ENCODE data around the gene ATP13A2.

ATP13A2 gene

GRCh38 chr1:16992102-16992501 lies 19.6 kb downstream of the ATP13A2 start:
- Histone ChIP-seq H3K4me1 (ENCODE audit: control insufficient read depth, insufficient read depth, low read length, poor library complexity, severe bottlenecking) (no peaks in the 10 kb centered on the region), H3K27me3 (replicated peaks; ENCODE audit: control insufficient read depth, insufficient read depth, low read length, poor library complexity, severe bottlenecking) (no peaks in the 10 kb centered on the region), H3K9me3 (ENCODE audit: control insufficient read depth, low read length) (no peaks in the 10 kb centered on the region), H3K36me3 (ENCODE audit: control insufficient read depth, insufficient read depth, low read length) (peaks cover 60% of the 10 kb centered on the region), H3K27ac (ENCODE audit: insufficient read depth, low read length, poor library complexity, severe bottlenecking) (no peak overlapping the region), H3K4me3 (ENCODE audit: insufficient read depth, low read depth, low read length, poor library complexity, severe bottlenecking) (no peak overlapping the region)
- DNase-seq: no peak

- H3K27me3 ChIP-seq (replicated peaks; ENCODE audit: control insufficient read depth, insufficient read depth, low read length, poor library complexity, severe bottlenecking): no peaks in the 10 kb centered on the region
- no peak overlapping the region for H3K27ac ChIP-seq (ENCODE audit: insufficient read depth, low read length, poor library complexity, severe bottlenecking)
- H3K36me3 ChIP-seq (ENCODE audit: control insufficient read depth, insufficient read depth, low read length): peaks cover 59% of the 10 kb centered on the region
- no peak for DNase-seq
- no peaks in the 10 kb centered on the region for H3K4me1 ChIP-seq (ENCODE audit: control insufficient read depth, insufficient read depth, low read length, poor library complexity, severe bottlenecking)
- H3K4me3 ChIP-seq (ENCODE audit: insufficient read depth, low read depth, low read length, poor library complexity, severe bottlenecking): no peak overlapping the region
- H3K9me3 ChIP-seq (ENCODE audit: control insufficient read depth, low read length): no peaks in the 10 kb centered on the region
These were observed 20.2 kb downstream of the ATP13A2 start for GRCh38 chr1:16991571-16991970.

- H3K9me3 ChIP-seq (ENCODE audit: control insufficient read depth, low read length): no peaks in the 10 kb centered on the region
- DNase-seq: no peak
- no peaks in the 10 kb centered on the region for H3K27me3 ChIP-seq (replicated peaks; ENCODE audit: control insufficient read depth, insufficient read depth, low read length, poor library complexity, severe bottlenecking)
- peaks cover 55% of the 10 kb centered on the region for H3K36me3 ChIP-seq (ENCODE audit: control insufficient read depth, insufficient read depth, low read length)
- H3K4me3 ChIP-seq (ENCODE audit: insufficient read depth, low read depth, low read length, poor library complexity, severe bottlenecking): no peak overlapping the region
- no peak overlapping the region for H3K27ac ChIP-seq (ENCODE audit: insufficient read depth, low read length, poor library complexity, severe bottlenecking)
- no peaks in the 10 kb centered on the region for H3K4me1 ChIP-seq (ENCODE audit: control insufficient read depth, insufficient read depth, low read length, poor library complexity, severe bottlenecking)
These were observed 21.9 kb downstream of the ATP13A2 start for GRCh38 chr1:16989676-16990391.

- H3K27ac ChIP-seq (ENCODE audit: insufficient read depth, low read length, poor library complexity, severe bottlenecking): no peak overlapping the region
- DNase-seq: no peak
- H3K27me3 ChIP-seq (replicated peaks; ENCODE audit: control insufficient read depth, insufficient read depth, low read length, poor library complexity, severe bottlenecking): no peaks in the 10 kb centered on the region
- H3K9me3 ChIP-seq (ENCODE audit: control insufficient read depth, low read length): no peaks in the 10 kb centered on the region
- peaks cover 50% of the 10 kb centered on the region for H3K36me3 ChIP-seq (ENCODE audit: control insufficient read depth, insufficient read depth, low read length)
- no peaks in the 10 kb centered on the region for H3K4me1 ChIP-seq (ENCODE audit: control insufficient read depth, insufficient read depth, low read length, poor library complexity, severe bottlenecking)
- no peak overlapping the region for H3K4me3 ChIP-seq (ENCODE audit: insufficient read depth, low read depth, low read length, poor library complexity, severe bottlenecking)
These were observed 23.5 kb downstream of the ATP13A2 start for GRCh38 chr1:16988210-16988609.

- no peak for DNase-seq
- H3K4me3 ChIP-seq (ENCODE audit: insufficient read depth, low read depth, low read length, poor library complexity, severe bottlenecking): no peak overlapping the region
- no peak overlapping the region for H3K27ac ChIP-seq (ENCODE audit: insufficient read depth, low read length, poor library complexity, severe bottlenecking)
- no peaks in the 10 kb centered on the region for H3K9me3 ChIP-seq (ENCODE audit: control insufficient read depth, low read length)
- no peaks in the 10 kb centered on the region for H3K4me1 ChIP-seq (ENCODE audit: control insufficient read depth, insufficient read depth, low read length, poor library complexity, severe bottlenecking)
- peaks cover 47% of the 10 kb centered on the region for H3K36me3 ChIP-seq (ENCODE audit: control insufficient read depth, insufficient read depth, low read length)
- no peaks in the 10 kb centered on the region for H3K27me3 ChIP-seq (replicated peaks; ENCODE audit: control insufficient read depth, insufficient read depth, low read length, poor library complexity, severe bottlenecking)
These were observed 24.8 kb downstream of the ATP13A2 start for GRCh38 chr1:16986962-16987361.

- no peak overlapping the region for H3K4me3 ChIP-seq (ENCODE audit: insufficient read depth, low read depth, low read length, poor library complexity, severe bottlenecking)
- H3K36me3 ChIP-seq (ENCODE audit: control insufficient read depth, insufficient read depth, low read length): peaks cover 43% of the 10 kb centered on the region
These were observed 25.2 kb downstream of the ATP13A2 start for GRCh38 chr1:16986560-16986959.

GRCh38 chr1:16986113-16986512 lies 25.6 kb downstream of the ATP13A2 start:
- no peak overlapping the region for H3K4me3 ChIP-seq (ENCODE audit: insufficient read depth, low read depth, low read length, poor library complexity, severe bottlenecking)
- peaks cover 3% of the 10 kb centered on the region for H3K27me3 ChIP-seq (replicated peaks; ENCODE audit: control insufficient read depth, insufficient read depth, low read length, poor library complexity, severe bottlenecking)
- H3K36me3 ChIP-seq (ENCODE audit: control insufficient read depth, insufficient read depth, low read length): peaks cover 40% of the 10 kb centered on the region
- H3K9me3 ChIP-seq (ENCODE audit: control insufficient read depth, low read length): no peaks in the 10 kb centered on the region
- H3K27ac ChIP-seq (ENCODE audit: insufficient read depth, low read length, poor library complexity, severe bottlenecking): no peak overlapping the region
- no peaks in the 10 kb centered on the region for H3K4me1 ChIP-seq (ENCODE audit: control insufficient read depth, insufficient read depth, low read length, poor library complexity, severe bottlenecking)
- DNase-seq: no peak

More at GRCh38 chr1:16986560-16986959, 25.2 kb downstream of the ATP13A2 start:
- no peaks in the 10 kb centered on the region for H3K27me3 ChIP-seq (replicated peaks; ENCODE audit: control insufficient read depth, insufficient read depth, low read length, poor library complexity, severe bottlenecking)
- no peaks in the 10 kb centered on the region for H3K9me3 ChIP-seq (ENCODE audit: control insufficient read depth, low read length)
- no peak overlapping the region for H3K27ac ChIP-seq (ENCODE audit: insufficient read depth, low read length, poor library complexity, severe bottlenecking)
- no peak for DNase-seq
- no peaks in the 10 kb centered on the region for H3K4me1 ChIP-seq (ENCODE audit: control insufficient read depth, insufficient read depth, low read length, poor library complexity, severe bottlenecking)

- peaks cover 4% of the 10 kb centered on the region for H3K4me1 ChIP-seq (ENCODE audit: control insufficient read depth, insufficient read depth, low read length, poor library complexity, severe bottlenecking)
- no peak for DNase-seq
- H3K27ac ChIP-seq (ENCODE audit: insufficient read depth, low read length, poor library complexity, severe bottlenecking): no peak overlapping the region
- H3K9me3 ChIP-seq (ENCODE audit: control insufficient read depth, low read length): no peaks in the 10 kb centered on the region
- peaks cover 30% of the 10 kb centered on the region for H3K36me3 ChIP-seq (ENCODE audit: control insufficient read depth, insufficient read depth, low read length)
- no peak overlapping the region for H3K4me3 ChIP-seq (ENCODE audit: insufficient read depth, low read depth, low read length, poor library complexity, severe bottlenecking)
- peaks cover 3% of the 10 kb centered on the region for H3K27me3 ChIP-seq (replicated peaks; ENCODE audit: control insufficient read depth, insufficient read depth, low read length, poor library complexity, severe bottlenecking)
These were observed 27.0 kb downstream of the ATP13A2 start for GRCh38 chr1:16984717-16985116.

- Histone ChIP-seq H3K9me3 (ENCODE audit: control insufficient read depth, low read length) (no peaks in the 10 kb centered on the region), H3K4me3 (ENCODE audit: insufficient read depth, low read depth, low read length, poor library complexity, severe bottlenecking) (no peak overlapping the region), H3K27ac (ENCODE audit: insufficient read depth, low read length, poor library complexity, severe bottlenecking) (no peak overlapping the region), H3K36me3 (ENCODE audit: control insufficient read depth, insufficient read depth, low read length) (peaks cover 24% of the 10 kb centered on the region), H3K27me3 (replicated peaks; ENCODE audit: control insufficient read depth, insufficient read depth, low read length, poor library complexity, severe bottlenecking) (peaks cover 3% of the 10 kb centered on the region), H3K4me1 (ENCODE audit: control insufficient read depth, insufficient read depth, low read length, poor library complexity, severe bottlenecking) (peaks cover 4% of the 10 kb centered on the region)
- no peak for DNase-seq
These were observed 28.1 kb downstream of the ATP13A2 start for GRCh38 chr1:16983649-16984048.

GRCh38 chr1:16982902-16983301 lies 28.8 kb downstream of the ATP13A2 start:
- peaks cover 4% of the 10 kb centered on the region for H3K4me1 ChIP-seq (ENCODE audit: control insufficient read depth, insufficient read depth, low read length, poor library complexity, severe bottlenecking)
- H3K9me3 ChIP-seq (ENCODE audit: control insufficient read depth, low read length): no peaks in the 10 kb centered on the region
- H3K4me3 ChIP-seq (ENCODE audit: insufficient read depth, low read depth, low read length, poor library complexity, severe bottlenecking): no peak overlapping the region
- no peak overlapping the region for H3K27ac ChIP-seq (ENCODE audit: insufficient read depth, low read length, poor library complexity, severe bottlenecking)
- H3K27me3 ChIP-seq (replicated peaks; ENCODE audit: control insufficient read depth, insufficient read depth, low read length, poor library complexity, severe bottlenecking): peaks cover 3% of the 10 kb centered on the region
- no peak for DNase-seq
- H3K36me3 ChIP-seq (ENCODE audit: control insufficient read depth, insufficient read depth, low read length): peaks cover 20% of the 10 kb centered on the region

Measured in effector memory CD4-positive, alpha-beta T cell (primary cell).